Measurements from ENCODE around the gene SLC38A8. TPM values are rescaled to one million over a fixed set of nuclear protein-coding genes. Genes with fewer than 3 reads are reported as not detected.

SLC38A8 gene
- total RNA-seq, 1 donor from 2014 or later: not detected

- H3K4me3 ChIP-seq: no peak overlapping the region
- no peak for TF ChIP-seq CTCF (IDR thresholded peaks at IDR 0.05)
- peaks cover 54 to 77% of the 10 kb centered on the region in 2 donors for H3K36me3 ChIP-seq
- no peak for DNase-seq (ENCODE audit: low spot score in 2 of 2)
- no peak overlapping the region for H3K27ac ChIP-seq
- no peaks in the 10 kb centered on the region for H3K9me3 ChIP-seq
- intact Hi-C loops (cut with DNase I): no loop called here
- peaks cover 4 to 5% of the 10 kb centered on the region in 2 donors for H3K4me1 ChIP-seq
- H3K27me3 ChIP-seq: no peaks in the 10 kb centered on the region
Observed at GRCh38 chr16:84087001-84087400, 44.4 kb upstream of the SLC38A8 start.

GRCh38 chr16:84086341-84086740 is 43.7 kb upstream of the SLC38A8 start:
- Histone ChIP-seq H3K27ac (no peak overlapping the region), H3K27me3 (no peaks in the 10 kb centered on the region), H3K9me3 (no peaks in the 10 kb centered on the region), H3K36me3 (peaks cover 47 to 77% of the 10 kb centered on the region in 2 donors), H3K4me1 (peaks cover 4 to 5% of the 10 kb centered on the region in 2 donors), H3K4me3 (no peak overlapping the region)
- no peak for TF ChIP-seq CTCF (IDR thresholded peaks at IDR 0.05)
- no peak for DNase-seq (ENCODE audit: low spot score in 2 of 2)
- intact Hi-C loops (cut with DNase I): no loop called here

GRCh38 chr16:84085773-84086172 is 43.2 kb upstream of the SLC38A8 start:
- intact Hi-C loops (cut with DNase I): no loop called here
- no peaks in the 10 kb centered on the region for H3K9me3 ChIP-seq
- H3K27me3 ChIP-seq: no peaks in the 10 kb centered on the region
- H3K27ac ChIP-seq: no peak overlapping the region
- H3K4me1 ChIP-seq: peaks cover 4 to 5% of the 10 kb centered on the region in 2 donors
- TF ChIP-seq CTCF (IDR thresholded peaks at IDR 0.05): no peak
- H3K36me3 ChIP-seq: peaks cover 47 to 77% of the 10 kb centered on the region in 2 donors
- H3K4me3 ChIP-seq: no peak overlapping the region
- no peak for DNase-seq (ENCODE audit: low spot score in 2 of 2)

- intact Hi-C loops (cut with DNase I): no loop called here
- no peak overlapping the region for H3K4me3 ChIP-seq
- H3K36me3 ChIP-seq: peaks cover 48 to 77% of the 10 kb centered on the region in 2 donors
- H3K27ac ChIP-seq: no peak overlapping the region
- H3K27me3 ChIP-seq: no peaks in the 10 kb centered on the region
- TF ChIP-seq CTCF (IDR thresholded peaks at IDR 0.05): no peak
- no peak for DNase-seq (ENCODE audit: low spot score in 2 of 2)
- peaks cover 4 to 5% of the 10 kb centered on the region in 2 donors for H3K4me1 ChIP-seq
- H3K9me3 ChIP-seq: no peaks in the 10 kb centered on the region
Observed at GRCh38 chr16:84085271-84085667, 42.7 kb upstream of the SLC38A8 start.

- H3K4me3 ChIP-seq: no peak overlapping the region
- H3K36me3 ChIP-seq: peaks cover 46 to 77% of the 10 kb centered on the region in 2 donors
- H3K27me3 ChIP-seq: no peaks in the 10 kb centered on the region
- intact Hi-C loops (cut with DNase I): loop anchor here (1.0 kb wide), 1 partner anchor 103 kb away; the partner anchor contains the start of gene TAF1C
- DNase-seq (ENCODE audit: low spot score in 2 of 2): no peak
- H3K4me1 ChIP-seq: peaks cover 4 to 5% of the 10 kb centered on the region in 2 donors
- TF ChIP-seq CTCF (IDR thresholded peaks at IDR 0.05): peak in 2 of 3 experiments; percentile 50 to 55
- H3K9me3 ChIP-seq: no peaks in the 10 kb centered on the region
- H3K27ac ChIP-seq: no peak overlapping the region
Observed at GRCh38 chr16:84084570-84085270, 42.1 kb upstream of the SLC38A8 start.

All from ascending aorta (tissue), 2 donors.